SK-N-MC (cell line): Measurements from ENCODE around the gene ANTXR2.

Experiments
- DNase-seq: peaks from one replicate; pipeline ENCODE4 v3.0.0-alpha.2; 2011; ENCODE audit warnings: low read depth, low spot score
- H3K27ac ChIP-seq: fragments of 200-600 bp; sonication (generic); 2 replicates; pipeline ENCODE4 v1.5.1; 2016; ENCODE audit warnings: mixed run types
- H3K36me3 ChIP-seq: fragments of 200-600 bp; sonication (generic); 2 replicates; pipeline ENCODE4 v1.6.1; 2017; ENCODE audit warnings: antibody characterized with exemption, low read length, mixed read lengths; ENCODE audit not compliant: insufficient read depth
- H3K4me3 ChIP-seq: fragments of 200-600 bp; sonication (generic); 2 replicates; pipeline ENCODE4 v1.5.1; 2016
- H3K9ac ChIP-seq: fragments of 200-600 bp; sonication (generic); 2 replicates; pipeline ENCODE4 v1.8.0; 2017; ENCODE audit warnings: mixed run types, mixed read lengths; ENCODE audit not compliant: insufficient read length
- H3K9me3 ChIP-seq: fragments of 200-600 bp; sonication (generic); 2 replicates; pipeline ENCODE4 v1.6.1; 2017; ENCODE audit warnings: low read depth, mild to moderate bottlenecking, antibody characterized with exemption, low read length, moderate library complexity, mixed read lengths
- EZH2 ChIP-seq: fragments of 200-600 bp; sonication (generic); IDR thresholded peaks from one replicate; pipeline ENCODE4 v1.6.1; 2017; ENCODE audit warnings: antibody characterized with exemption
- FOXP2 ChIP-seq: optimal IDR thresholded peaks from 2 replicates; pipeline ENCODE3; 2011; ENCODE audit warnings: mild to moderate bottlenecking, moderate library complexity; ENCODE audit not compliant: insufficient read depth; ENCODE audit errors: extremely low read length, control extremely low read depth
- POLR2AphosphoS5 ChIP-seq: IDR thresholded peaks from 2 replicates; pipeline ENCODE4 v1.6.1; 2012; ENCODE audit warnings: mild to moderate bottlenecking, low read depth, low read length, borderline replicate concordance

Gene ANTXR2

GRCh38 chr4:80015407-80016189 is 57.4 kb downstream of the ANTXR2 start:
- no peak overlapping the region for H3K4me3 ChIP-seq
- H3K27ac ChIP-seq, result no peak overlapping the region
- no peak overlapping the region for H3K9ac ChIP-seq
- TF ChIP-seq POLR2AphosphoS5 (no peak), EZH2 (no peak), FOXP2 (no peak)
- no peaks in the 10 kb centered on the region for H3K9me3 ChIP-seq
- DNase-seq, result no peak
- H3K36me3 ChIP-seq, result 0 out of 2 replicates have a peak, but pooled peaks cover 2% of the 10 kb centered on the region

GRCh38 chr4:80014531-80014930 is 58.5 kb downstream of the ANTXR2 start:
- Histone ChIP-seq H3K27ac (no peak overlapping the region), H3K9ac (no peak overlapping the region), H3K36me3 (no peaks in the 10 kb centered on the region), H3K4me3 (no peak overlapping the region), H3K9me3 (no peaks in the 10 kb centered on the region)
- TF ChIP-seq FOXP2, result no peak
- TF ChIP-seq POLR2AphosphoS5, result no peak
- DNase-seq, result no peak

- TF ChIP-seq FOXP2 (no peak), POLR2AphosphoS5 (no peak), EZH2 (no peak)
- H3K9me3 ChIP-seq, result no peaks in the 10 kb centered on the region
- peak overlapping the region; percentile 76 for H3K27ac ChIP-seq
- H3K36me3 ChIP-seq, result no peaks in the 10 kb centered on the region
- DNase-seq, result no peak
- no peak overlapping the region for H3K4me3 ChIP-seq
- H3K9ac ChIP-seq, result no peak overlapping the region
Measured at GRCh38 chr4:80012291-80012690, 60.7 kb downstream of the ANTXR2 start.

GRCh38 chr4:80011636-80012236 is 61.3 kb downstream of the ANTXR2 start:
- H3K9me3 ChIP-seq, result no peaks in the 10 kb centered on the region
- TF ChIP-seq EZH2 (no peak), POLR2AphosphoS5 (no peak), FOXP2 (no peak)
- no peaks in the 10 kb centered on the region for H3K36me3 ChIP-seq
- peak overlapping the region; percentile 35; the same call in 1 of the 2 replicates for H3K4me3 ChIP-seq
- peak overlapping the region; percentile 4 for H3K9ac ChIP-seq
- peak overlapping the region; percentile 76 for H3K27ac ChIP-seq
- no peak for DNase-seq

GRCh38 chr4:80010316-80010715 is 62.7 kb downstream of the ANTXR2 start:
- TF ChIP-seq EZH2, result no peak
- TF ChIP-seq POLR2AphosphoS5, result no peak
- no peak for TF ChIP-seq FOXP2
- no peaks in the 10 kb centered on the region for H3K36me3 ChIP-seq
- H3K4me3 ChIP-seq, result no peak overlapping the region
- DNase-seq, result no peak
- H3K27ac ChIP-seq, result no peak overlapping the region
- H3K9ac ChIP-seq, result no peak overlapping the region
- no peaks in the 10 kb centered on the region for H3K9me3 ChIP-seq

GRCh38 chr4:80009806-80010205 is 63.2 kb downstream of the ANTXR2 start:
- H3K36me3 ChIP-seq, result peaks cover 2% of the 10 kb centered on the region; the same call in 1 of the 2 replicates
- no peak overlapping the region for H3K4me3 ChIP-seq
- TF ChIP-seq FOXP2 (no peak), EZH2 (no peak), POLR2AphosphoS5 (no peak)
- DNase-seq, result no peak
- no peak overlapping the region for H3K9ac ChIP-seq
- H3K27ac ChIP-seq, result 0 out of 2 replicates have a peak overlapping the region, but pooled peaks have one; percentile 16
- H3K9me3 ChIP-seq, result no peaks in the 10 kb centered on the region

- Histone ChIP-seq H3K9me3 (no peaks in the 10 kb centered on the region), H3K27ac (peak overlapping the region; percentile 45), H3K4me3 (no peak overlapping the region), H3K9ac (no peak overlapping the region), H3K36me3 (peaks cover 9% of the 10 kb centered on the region)
- TF ChIP-seq EZH2, result no peak
- TF ChIP-seq POLR2AphosphoS5, result no peak
- no peak for TF ChIP-seq FOXP2
- DNase-seq, result no peak
Measured at GRCh38 chr4:80008971-80009370, 64.1 kb downstream of the ANTXR2 start.

- H3K4me3 ChIP-seq, result peak overlapping the region; percentile 64
- H3K9me3 ChIP-seq, result no peaks in the 10 kb centered on the region
- H3K36me3 ChIP-seq, result peaks cover 9% of the 10 kb centered on the region
- DNase-seq, result no peak
- TF ChIP-seq FOXP2, result no peak
- no peak for TF ChIP-seq EZH2
- no peak for TF ChIP-seq POLR2AphosphoS5
- peak overlapping the region; percentile 23 for H3K9ac ChIP-seq
- peak overlapping the region; percentile 94 for H3K27ac ChIP-seq
Measured at GRCh38 chr4:80008351-80008750, 64.7 kb downstream of the ANTXR2 start.
